SK-N-SH treated with all-trans-retinoic acid at 6 μM for 48 hours (cell line): Measurements from ENCODE around the gene LNX2.

ENCODE experiments used
- ATAC-seq: fragments of 200-7000 bp; cut with Tn5 transposase; 3 replicates; pipeline ENCODE4 v1.9.1; 2020; ENCODE audit warnings: mild to moderate bottlenecking, moderate library complexity
- ARNTL ChIP-seq: fragments of 450-650 bp; formaldehyde crosslinking; IDR thresholded peaks from 2 replicates; pipeline ENCODE4 v1.5.0; 2020; ENCODE audit warnings: low read depth, mild to moderate bottlenecking, moderate library complexity, borderline replicate concordance
- BACH2 ChIP-seq: fragments of 250-450 bp; sonication (Bioruptor Pico); IDR thresholded peaks from 2 replicates; pipeline ENCODE4 v1.9.0; 2021; ENCODE audit warnings: mild to moderate bottlenecking, borderline replicate concordance
- CREB5 ChIP-seq: fragments of 250-450 bp; sonication (Bioruptor Pico); IDR thresholded peaks from 2 replicates; pipeline ENCODE4 v1.5.1; 2020; ENCODE audit warnings: low read depth, mild to moderate bottlenecking, moderate library complexity
- CSDC2 ChIP-seq: fragments of 250-450 bp; sonication (Bioruptor Pico); IDR thresholded peaks from 2 replicates; pipeline ENCODE4 v1.5.0; 2020; ENCODE audit warnings: mild to moderate bottlenecking, moderate library complexity
- CSRNP3 ChIP-seq: fragments of 250-450 bp; sonication (Bioruptor Pico); IDR thresholded peaks from 2 replicates; pipeline ENCODE4 v1.5.1; 2021; ENCODE audit warnings: mild to moderate bottlenecking, moderate library complexity
- ESRRG ChIP-seq: fragments of 250-450 bp; sonication (Bioruptor Pico); IDR thresholded peaks from 2 replicates; pipeline ENCODE4 v1.6.1; 2021; ENCODE audit warnings: mild to moderate bottlenecking
- GLIS3 ChIP-seq: fragments of 250-450 bp; sonication (Bioruptor Pico); IDR thresholded peaks from 2 replicates; pipeline ENCODE4 v1.5.0; 2020; ENCODE audit warnings: mild to moderate bottlenecking, moderate library complexity
- OSR1 ChIP-seq: fragments of 250-450 bp; sonication (Bioruptor Pico); IDR thresholded peaks from 2 replicates; pipeline ENCODE4 v1.8.0; 2022; ENCODE audit warnings: moderate library complexity, mild to moderate bottlenecking, inconsistent platforms
- PATZ1 ChIP-seq: fragments of 250-450 bp; sonication (Bioruptor Pico); IDR thresholded peaks from 2 replicates; pipeline ENCODE4 v1.8.0; 2020; ENCODE audit warnings: mild to moderate bottlenecking, moderate library complexity, borderline replicate concordance
- POU6F1 ChIP-seq: fragments of 250-450 bp; sonication (Bioruptor Pico); IDR thresholded peaks from 2 replicates; pipeline ENCODE4 v1.8.0; 2021; ENCODE audit warnings: low read depth, mild to moderate bottlenecking, moderate library complexity, borderline replicate concordance
- PPARA ChIP-seq: fragments of 250-450 bp; sonication (Bioruptor Pico); IDR thresholded peaks from 2 replicates; pipeline ENCODE4 v1.5.0; 2020; ENCODE audit warnings: mild to moderate bottlenecking, borderline replicate concordance
- RARB ChIP-seq: fragments of 250-450 bp; sonication (Bioruptor Pico); IDR thresholded peaks from 2 replicates; pipeline ENCODE4 v1.8.0; 2021; ENCODE audit warnings: mild to moderate bottlenecking, moderate library complexity
- SNAI2 ChIP-seq: fragments of 250-450 bp; sonication (Bioruptor Pico); IDR thresholded peaks from 2 replicates; pipeline ENCODE4 v1.5.0; 2020; ENCODE audit warnings: mild to moderate bottlenecking, moderate library complexity
- TCF4 ChIP-seq: fragments of 250-450 bp; sonication (Bioruptor Pico); IDR thresholded peaks from 2 replicates; pipeline ENCODE4 v1.8.0; 2021; ENCODE audit warnings: mild to moderate bottlenecking, moderate library complexity, borderline replicate concordance
- TOX ChIP-seq: fragments of 250-450 bp; sonication (Bioruptor Pico); IDR thresholded peaks from 2 replicates; pipeline ENCODE4 v1.8.0; 2021; ENCODE audit warnings: mild to moderate bottlenecking, moderate library complexity, borderline replicate concordance
- TSHZ2 ChIP-seq: fragments of 250-450 bp; sonication (Bioruptor Pico); IDR thresholded peaks from 2 replicates; pipeline ENCODE4 v1.5.0; 2020; ENCODE audit warnings: mild to moderate bottlenecking, moderate library complexity
- ZC3H10 ChIP-seq: fragments of 250-450 bp; sonication (Bioruptor Pico); IDR thresholded peaks from 2 replicates; pipeline ENCODE4 v1.5.1; 2021; ENCODE audit warnings: mild to moderate bottlenecking, moderate library complexity
- ZFP3 ChIP-seq: fragments of 250-450 bp; sonication (Bioruptor Pico); IDR thresholded peaks from 2 replicates; pipeline ENCODE4 v1.5.0; 2020; ENCODE audit warnings: mild to moderate bottlenecking, moderate library complexity
- ZFP30 ChIP-seq: fragments of 450-650 bp; formaldehyde crosslinking; IDR thresholded peaks from 2 replicates; pipeline ENCODE4 v1.5.0; 2022; ENCODE audit warnings: mild to moderate bottlenecking, moderate library complexity
- ZNF565 ChIP-seq: fragments of 450-650 bp; formaldehyde crosslinking; conservative IDR thresholded peaks from 2 replicates; pipeline ENCODE4 v1.5.0; 2020; ENCODE audit warnings: low read depth, mild to moderate bottlenecking, moderate library complexity
- ZNF70 ChIP-seq: fragments of 450-650 bp; formaldehyde crosslinking; IDR thresholded peaks from 2 replicates; pipeline ENCODE4 v1.5.0; 2020; ENCODE audit warnings: mild to moderate bottlenecking, moderate library complexity

LNX2 gene

GRCh38 chr13:27634791-27635190 lies 14.5 kb upstream of the LNX2 start:
- no peak for TF ChIP-seq OSR1 (CRISPR knock-in tag)
- ATAC-seq, result no peak

- ATAC-seq, result no peak
- no peak for TF ChIP-seq ZFP30 (CRISPR knock-in tag)
- TF ChIP-seq CSDC2 (CRISPR knock-in tag), result no peak
- TF ChIP-seq ZNF70 (CRISPR knock-in tag), result no peak
- TF ChIP-seq CSRNP3, result no peak
Observed at GRCh38 chr13:27634231-27634630, 13.9 kb upstream of the LNX2 start.

- TF ChIP-seq BACH2, result no peak
- no peak for TF ChIP-seq ESRRG
- no peak for TF ChIP-seq CSRNP3
- TF ChIP-seq TSHZ2 (CRISPR knock-in tag), result no peak
- no peak for TF ChIP-seq OSR1 (CRISPR knock-in tag)
- TF ChIP-seq ZC3H10 (CRISPR knock-in tag), result no peak
- TF ChIP-seq, all 23 proteins: peak for 0
Observed at GRCh38 chr13:27632648-27633047, 12.3 kb upstream of the LNX2 start.

GRCh38 chr13:27632214-27632613 lies 11.9 kb upstream of the LNX2 start:
- no peak for TF ChIP-seq PPARA (CRISPR knock-in tag)
- TF ChIP-seq TOX (CRISPR knock-in tag), result no peak
- TF ChIP-seq ZFP3, result no peak
- TF ChIP-seq ESRRG, result no peak
- no peak for TF ChIP-seq PATZ1 (CRISPR knock-in tag)
- no peak for TF ChIP-seq BACH2
- no peak for TF ChIP-seq TCF4
- TF ChIP-seq RARB, result no peak
- no peak for TF ChIP-seq GLIS3 (CRISPR knock-in tag)
- TF ChIP-seq CREB5 (CRISPR knock-in tag), result no peak
- no peak for TF ChIP-seq CSDC2 (CRISPR knock-in tag)
- TF ChIP-seq CSRNP3, result no peak
- TF ChIP-seq SNAI2 (CRISPR knock-in tag), result no peak
- no peak for TF ChIP-seq POU6F1 (CRISPR knock-in tag)
- TF ChIP-seq ARNTL, result no peak
- no peak for TF ChIP-seq ZNF565 (CRISPR knock-in tag)
- no peak for TF ChIP-seq ZC3H10 (CRISPR knock-in tag)
- no peak for TF ChIP-seq OSR1 (CRISPR knock-in tag)
- no peak for ATAC-seq

More at GRCh38 chr13:27632648-27633047, 12.3 kb upstream of the LNX2 start:
- no peak for ATAC-seq
